ENCODE results near the gene PIGK. TPM values are rescaled to one million over a fixed set of nuclear protein-coding genes. Genes with fewer than 3 reads are reported as not detected.
A peak's percentile ranks its signal among the peaks of the same experiment; 100 is the strongest.

PIGK gene
- total and polyA plus RNA-seq, 2 donors from 2014 or later, result 31.0 to 38.5 TPM

DNA sequence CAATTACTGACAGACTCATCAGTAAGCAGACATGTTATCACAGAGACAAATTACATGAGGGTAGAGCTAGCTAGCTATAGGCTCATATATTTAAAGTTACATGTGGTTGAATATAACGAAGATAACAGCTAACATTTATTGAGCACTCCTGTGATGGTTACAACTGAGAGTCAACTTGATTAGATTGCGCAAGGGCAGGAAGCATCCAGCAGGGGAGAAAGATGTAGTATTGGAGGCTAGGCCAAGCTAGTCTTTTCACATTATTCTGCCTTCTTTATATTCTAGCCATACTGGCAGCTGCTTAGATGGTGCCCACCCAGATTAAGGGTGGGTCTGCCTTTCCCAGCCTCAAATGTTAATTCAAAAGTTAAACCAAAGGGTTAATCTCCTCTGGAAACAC lies 37.1 kb downstream of the PIGK start:
- no peak overlapping the region for H3K27ac ChIP-seq (ENCODE audit: low read depth in 2 of 2, low read length in 2 of 2)
- no peak for TF ChIP-seq CTCF (IDR thresholded peaks at IDR 0.05; ENCODE audit: borderline replicate concordance, extremely low read depth, insufficient read depth)
- peaks cover 0 to 2% (median 0%) of the 10 kb centered on the region in 3 donors for H3K9me3 ChIP-seq (ENCODE audit: control insufficient read depth in 2 of 3, insufficient read depth in 1 of 3, low read length in 3 of 3)
- H3K9ac ChIP-seq (ENCODE audit: low read length in 3 of 3), result no peak overlapping the region
- H3K36me3 ChIP-seq (ENCODE audit: control insufficient read depth in 2 of 3, insufficient read depth in 3 of 3, low read length in 3 of 3), result no peaks in the 10 kb centered on the region
- no peak for FAIRE-seq
- H3K27me3 ChIP-seq (ENCODE audit: control insufficient read depth, insufficient read depth, low read length), result no peaks in the 10 kb centered on the region
- intact Hi-C loops (cut with DNase I), result no loop called here
- DNase-seq, result no peak
- no peak overlapping the region for H3K4me3 ChIP-seq (ENCODE audit: low read length in 3 of 3)
- H3K4me1 ChIP-seq (ENCODE audit: control insufficient read depth in 2 of 3, insufficient read depth in 2 of 3, low read depth in 1 of 3, low read length in 3 of 3), result no peaks in the 10 kb centered on the region

GRCh38 chr1:77179632-77180031 lies 39.6 kb downstream of the PIGK start:
- Histone ChIP-seq H3K4me1 (ENCODE audit: control insufficient read depth in 2 of 3, insufficient read depth in 2 of 3, low read depth in 1 of 3, low read length in 3 of 3) (no peaks in the 10 kb centered on the region), H3K36me3 (ENCODE audit: control insufficient read depth in 2 of 3, insufficient read depth in 3 of 3, low read length in 3 of 3) (no peaks in the 10 kb centered on the region), H3K9ac (ENCODE audit: low read length in 3 of 3) (no peak overlapping the region), H3K9me3 (ENCODE audit: control insufficient read depth in 2 of 3, insufficient read depth in 1 of 3, low read length in 3 of 3) (peaks cover 0 to 9% (median 0%) of the 10 kb centered on the region in 3 donors), H3K27ac (ENCODE audit: low read depth in 2 of 2, low read length in 2 of 2) (no peak overlapping the region), H3K27me3 (ENCODE audit: control insufficient read depth, insufficient read depth, low read length) (no peaks in the 10 kb centered on the region), H3K4me3 (ENCODE audit: low read length in 3 of 3) (no peak overlapping the region)
- TF ChIP-seq CTCF (IDR thresholded peaks at IDR 0.05; ENCODE audit: borderline replicate concordance, extremely low read depth, insufficient read depth), result no peak
- no peak for DNase-seq
- intact Hi-C loops (cut with DNase I), result no loop called here
- FAIRE-seq, result no peak

DNA sequence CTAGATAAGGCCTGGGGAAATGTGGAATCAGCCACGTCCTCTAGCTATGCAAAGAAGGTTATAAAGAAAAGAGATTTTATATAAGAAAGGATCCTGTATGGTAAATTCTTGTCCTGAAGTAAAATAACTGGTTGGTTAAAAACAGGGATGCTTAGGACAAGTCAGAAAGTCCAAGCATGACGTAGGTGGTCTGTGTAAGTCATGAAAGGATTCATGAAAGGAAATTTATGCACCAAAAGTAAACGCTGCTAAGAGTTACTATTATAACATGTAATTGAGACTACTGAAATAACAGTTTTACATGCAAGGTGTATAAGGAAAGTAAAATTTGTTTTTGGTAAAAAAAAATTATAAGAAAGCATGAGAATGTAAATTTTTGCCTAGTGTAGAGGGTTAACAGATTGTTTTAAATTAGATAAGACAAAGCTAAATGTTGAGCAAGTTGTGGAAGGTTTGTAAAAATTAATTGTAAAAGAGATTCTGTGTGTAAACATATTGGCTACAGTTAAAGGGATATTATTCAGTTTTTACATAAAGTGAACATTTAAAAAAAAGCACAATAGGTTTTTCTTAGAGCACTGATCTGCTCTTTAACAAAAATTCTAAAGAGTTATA lies 43.9 kb downstream of the PIGK start:
- intact Hi-C loops (cut with DNase I), result no loop called here
- H3K36me3 ChIP-seq (ENCODE audit: control insufficient read depth in 2 of 3, insufficient read depth in 3 of 3, low read length in 3 of 3), result no peaks in the 10 kb centered on the region
- H3K4me3 ChIP-seq (ENCODE audit: low read length in 3 of 3), result no peak overlapping the region
- peak in 1 of 5 donors; percentile 8 for DNase-seq
- no peaks in the 10 kb centered on the region for H3K4me1 ChIP-seq (ENCODE audit: control insufficient read depth in 2 of 3, insufficient read depth in 2 of 3, low read depth in 1 of 3, low read length in 3 of 3)
- H3K27me3 ChIP-seq (ENCODE audit: control insufficient read depth, insufficient read depth, low read length), result no peaks in the 10 kb centered on the region
- TF ChIP-seq CTCF (IDR thresholded peaks at IDR 0.05; ENCODE audit: borderline replicate concordance, extremely low read depth, insufficient read depth), result no peak
- FAIRE-seq, result no peak
- no peak overlapping the region for H3K9ac ChIP-seq (ENCODE audit: low read length in 3 of 3)
- H3K27ac ChIP-seq (ENCODE audit: low read depth in 2 of 2, low read length in 2 of 2), result no peak overlapping the region
- H3K9me3 ChIP-seq (ENCODE audit: control insufficient read depth in 2 of 3, insufficient read depth in 1 of 3, low read length in 3 of 3), result peaks cover 0 to 9% (median 0%) of the 10 kb centered on the region in 3 donors

DNA sequence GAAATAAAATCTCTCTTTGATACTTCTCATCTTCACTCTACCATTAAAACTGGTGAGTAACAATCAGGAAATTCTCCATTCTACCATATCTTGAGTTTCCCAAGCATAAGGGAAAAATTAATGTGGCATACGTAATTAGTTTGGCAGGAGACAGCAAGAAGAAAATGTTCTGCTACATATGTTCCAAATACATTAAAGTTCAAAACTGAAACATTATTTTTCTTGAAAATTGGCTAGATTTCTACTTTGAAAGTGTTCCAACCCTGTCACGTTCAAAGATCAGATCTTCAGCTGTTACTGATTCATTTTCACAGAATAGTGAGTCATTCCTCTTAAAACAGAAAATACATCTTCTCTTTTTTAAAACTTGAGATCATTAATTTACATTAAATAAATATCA lies 48.5 kb downstream of the PIGK start:
- TF ChIP-seq CTCF (IDR thresholded peaks at IDR 0.05; ENCODE audit: borderline replicate concordance, extremely low read depth, insufficient read depth), result no peak
- Histone ChIP-seq H3K9ac (ENCODE audit: low read length in 3 of 3) (no peak overlapping the region), H3K4me1 (ENCODE audit: control insufficient read depth in 2 of 3, insufficient read depth in 2 of 3, low read depth in 1 of 3, low read length in 3 of 3) (no peaks in the 10 kb centered on the region), H3K4me3 (ENCODE audit: low read length in 3 of 3) (no peak overlapping the region), H3K27me3 (ENCODE audit: control insufficient read depth, insufficient read depth, low read length) (no peaks in the 10 kb centered on the region), H3K9me3 (ENCODE audit: control insufficient read depth in 2 of 3, insufficient read depth in 1 of 3, low read length in 3 of 3) (peaks cover 0 to 6% (median 0%) of the 10 kb centered on the region in 3 donors), H3K27ac (ENCODE audit: low read depth in 2 of 2, low read length in 2 of 2) (no peak overlapping the region), H3K36me3 (ENCODE audit: control insufficient read depth in 2 of 3, insufficient read depth in 3 of 3, low read length in 3 of 3) (no peaks in the 10 kb centered on the region)
- DNase-seq, result peak in 2 of 5 donors; percentile 20 to 58
- intact Hi-C loops (cut with DNase I), result no loop called here
- peak; percentile 13 for FAIRE-seq

Measured in kidney (tissue), 14 donors.